ENCODE measurements around the gene JAG1.

DNA sequence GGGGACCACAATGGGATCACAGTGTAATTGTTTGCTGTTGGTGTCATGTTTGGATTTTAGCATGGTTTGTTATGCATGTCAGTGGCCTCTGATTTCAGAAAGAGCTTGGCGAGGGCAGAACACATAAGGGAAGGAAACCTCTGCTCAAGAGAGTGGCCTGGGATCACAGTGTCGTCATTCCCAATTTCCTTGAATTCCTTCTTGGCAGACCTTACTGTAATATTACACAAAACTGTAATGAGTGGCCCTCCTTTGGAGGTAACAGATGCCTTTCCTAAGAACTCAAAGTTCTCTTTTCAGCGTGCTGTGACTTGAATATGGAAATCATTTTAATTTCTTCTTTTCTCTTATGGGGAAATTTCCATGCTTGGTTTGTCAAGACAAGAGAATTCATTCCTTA, 46.9 kb downstream of the JAG1 start:
- TF ChIP-seq EZH2 (IDR thresholded peaks at IDR 0.05; ENCODE audit: insufficient read depth, low read length): no peak
- TF ChIP-seq, protein P1, sequence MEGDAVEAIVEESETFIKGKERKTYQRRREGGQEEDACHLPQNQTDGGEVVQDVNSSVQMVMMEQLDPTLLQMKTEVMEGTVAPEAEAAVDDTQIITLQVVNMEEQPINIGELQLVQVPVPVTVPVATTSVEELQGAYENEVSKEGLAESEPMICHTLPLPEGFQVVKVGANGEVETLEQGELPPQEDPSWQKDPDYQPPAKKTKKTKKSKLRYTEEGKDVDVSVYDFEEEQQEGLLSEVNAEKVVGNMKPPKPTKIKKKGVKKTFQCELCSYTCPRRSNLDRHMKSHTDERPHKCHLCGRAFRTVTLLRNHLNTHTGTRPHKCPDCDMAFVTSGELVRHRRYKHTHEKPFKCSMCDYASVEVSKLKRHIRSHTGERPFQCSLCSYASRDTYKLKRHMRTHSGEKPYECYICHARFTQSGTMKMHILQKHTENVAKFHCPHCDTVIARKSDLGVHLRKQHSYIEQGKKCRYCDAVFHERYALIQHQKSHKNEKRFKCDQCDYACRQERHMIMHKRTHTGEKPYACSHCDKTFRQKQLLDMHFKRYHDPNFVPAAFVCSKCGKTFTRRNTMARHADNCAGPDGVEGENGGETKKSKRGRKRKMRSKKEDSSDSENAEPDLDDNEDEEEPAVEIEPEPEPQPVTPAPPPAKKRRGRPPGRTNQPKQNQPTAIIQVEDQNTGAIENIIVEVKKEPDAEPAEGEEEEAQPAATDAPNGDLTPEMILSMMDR (IDR thresholded peaks at IDR 0.05; ENCODE audit: insufficient read depth, low read depth, low read length): no peak

Data from astrocyte (in vitro differentiated cells and primary cell).